ENCODE results near the gene ORAI3. TPM values are rescaled to one million over a fixed set of nuclear protein-coding genes. Genes with fewer than 3 reads are reported as not detected.

Gene ORAI3
- total and polyA plus RNA-seq, 2 of the 13 experiments (the other 11 are each of a cell fraction or from before 2014, with no cell fraction given) = 11.4 to 32.0 TPM

DNA sequence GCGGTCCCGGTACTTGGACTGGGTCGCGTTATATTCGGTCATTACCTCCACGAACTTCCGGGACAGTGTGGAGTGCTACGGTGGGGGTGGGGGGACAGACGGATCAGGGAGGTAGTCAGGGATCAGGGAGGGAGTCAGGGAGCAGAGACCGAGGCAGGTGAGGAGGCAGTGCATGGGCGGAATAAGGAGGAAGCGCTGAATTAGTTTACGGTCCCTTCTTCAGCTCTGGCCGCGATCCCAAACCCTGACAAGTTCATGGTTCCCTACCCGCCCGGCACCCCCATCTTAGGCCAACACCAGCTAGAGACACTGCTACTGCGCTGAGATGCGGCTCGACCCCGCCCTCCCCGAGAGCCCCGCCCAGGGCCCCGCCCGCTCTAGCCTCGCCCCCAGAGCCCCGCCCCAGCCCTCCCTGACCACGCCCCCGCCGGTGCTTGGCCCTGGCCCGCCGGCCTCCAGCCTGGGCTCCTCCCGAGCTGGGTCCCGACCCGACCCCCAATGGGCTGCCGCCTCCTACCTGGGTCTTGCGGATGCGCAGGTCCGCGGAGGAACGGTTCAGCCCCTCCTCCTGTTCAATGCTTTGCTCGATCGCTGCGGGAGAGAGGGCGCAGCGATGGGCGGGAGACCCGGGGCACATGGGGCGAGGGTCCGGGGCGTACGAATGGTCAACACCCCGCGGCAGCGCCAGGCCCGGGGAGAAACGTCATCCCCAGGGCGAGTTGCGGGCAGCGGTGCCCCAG, 48.3 kb downstream of the ORAI3 start (continued):
- TF ChIP-seq LRRFIP1 (CRISPR knock-in tag; conservative IDR thresholded peaks at IDR 0.05) (no peak), ZNF235 (CRISPR knock-in tag; IDR thresholded peaks at IDR 0.05; ENCODE audit: borderline replicate concordance) (peak; percentile 74), NR3C1 (CRISPR knock-in tag; IDR thresholded peaks at IDR 0.05) (no peak), ZNF737 (CRISPR knock-in tag; IDR thresholded peaks at IDR 0.05; ENCODE audit: borderline replicate concordance) (no peak), ARNT (IDR thresholded peaks at IDR 0.05) (no peak), ETS1 (CRISPR knock-in tag; IDR thresholded peaks at IDR 0.05) (0 out of 2 replicates have a peak, but pooled peaks have one; percentile 28), THYN1 (CRISPR knock-in tag; IDR thresholded peaks at IDR 0.05; ENCODE audit: borderline replicate concordance, low read depth) (no peak), GLMP (CRISPR knock-in tag; IDR thresholded peaks at IDR 0.05; ENCODE audit: borderline replicate concordance) (no peak), ZMAT3 (CRISPR knock-in tag; conservative IDR thresholded peaks at IDR 0.05) (peak; percentile 88), ZNF317 (CRISPR knock-in tag; IDR thresholded peaks at IDR 0.05) (peak; percentile 25; the same call in 1 of the 2 replicates), HNRNPLL (IDR thresholded peaks at IDR 0.05; ENCODE audit: low read depth, low read length, poor library complexity, severe bottlenecking) (peak; percentile 64)
- TF ChIP-seq, protein P1, sequence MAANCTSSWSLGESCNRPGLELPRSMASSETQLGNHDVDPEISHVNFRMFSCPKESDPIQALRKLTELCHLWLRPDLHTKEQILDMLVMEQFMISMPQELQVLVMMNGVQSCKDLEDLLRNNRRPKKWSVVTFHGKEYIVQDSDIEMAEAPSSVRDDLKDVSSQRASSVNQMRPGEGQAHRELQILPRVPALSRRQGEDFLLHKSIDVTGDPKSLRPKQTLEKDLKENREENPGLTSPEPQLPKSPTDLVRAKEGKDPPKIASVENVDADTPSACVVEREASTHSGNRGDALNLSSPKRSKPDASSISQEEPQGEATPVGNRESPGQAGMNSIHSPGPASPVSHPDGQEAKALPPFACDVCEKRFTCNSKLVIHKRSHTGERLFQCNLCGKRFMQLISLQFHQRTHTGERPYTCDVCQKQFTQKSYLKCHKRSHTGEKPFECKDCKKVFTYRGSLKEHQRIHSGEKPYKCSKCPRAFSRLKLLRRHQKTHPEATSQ (CRISPR knock-in tag; IDR thresholded peaks at IDR 0.05; ENCODE audit: borderline replicate concordance) = peak; percentile 70; the same call in 1 of the 2 replicates
- TF ChIP-seq, protein P2, sequence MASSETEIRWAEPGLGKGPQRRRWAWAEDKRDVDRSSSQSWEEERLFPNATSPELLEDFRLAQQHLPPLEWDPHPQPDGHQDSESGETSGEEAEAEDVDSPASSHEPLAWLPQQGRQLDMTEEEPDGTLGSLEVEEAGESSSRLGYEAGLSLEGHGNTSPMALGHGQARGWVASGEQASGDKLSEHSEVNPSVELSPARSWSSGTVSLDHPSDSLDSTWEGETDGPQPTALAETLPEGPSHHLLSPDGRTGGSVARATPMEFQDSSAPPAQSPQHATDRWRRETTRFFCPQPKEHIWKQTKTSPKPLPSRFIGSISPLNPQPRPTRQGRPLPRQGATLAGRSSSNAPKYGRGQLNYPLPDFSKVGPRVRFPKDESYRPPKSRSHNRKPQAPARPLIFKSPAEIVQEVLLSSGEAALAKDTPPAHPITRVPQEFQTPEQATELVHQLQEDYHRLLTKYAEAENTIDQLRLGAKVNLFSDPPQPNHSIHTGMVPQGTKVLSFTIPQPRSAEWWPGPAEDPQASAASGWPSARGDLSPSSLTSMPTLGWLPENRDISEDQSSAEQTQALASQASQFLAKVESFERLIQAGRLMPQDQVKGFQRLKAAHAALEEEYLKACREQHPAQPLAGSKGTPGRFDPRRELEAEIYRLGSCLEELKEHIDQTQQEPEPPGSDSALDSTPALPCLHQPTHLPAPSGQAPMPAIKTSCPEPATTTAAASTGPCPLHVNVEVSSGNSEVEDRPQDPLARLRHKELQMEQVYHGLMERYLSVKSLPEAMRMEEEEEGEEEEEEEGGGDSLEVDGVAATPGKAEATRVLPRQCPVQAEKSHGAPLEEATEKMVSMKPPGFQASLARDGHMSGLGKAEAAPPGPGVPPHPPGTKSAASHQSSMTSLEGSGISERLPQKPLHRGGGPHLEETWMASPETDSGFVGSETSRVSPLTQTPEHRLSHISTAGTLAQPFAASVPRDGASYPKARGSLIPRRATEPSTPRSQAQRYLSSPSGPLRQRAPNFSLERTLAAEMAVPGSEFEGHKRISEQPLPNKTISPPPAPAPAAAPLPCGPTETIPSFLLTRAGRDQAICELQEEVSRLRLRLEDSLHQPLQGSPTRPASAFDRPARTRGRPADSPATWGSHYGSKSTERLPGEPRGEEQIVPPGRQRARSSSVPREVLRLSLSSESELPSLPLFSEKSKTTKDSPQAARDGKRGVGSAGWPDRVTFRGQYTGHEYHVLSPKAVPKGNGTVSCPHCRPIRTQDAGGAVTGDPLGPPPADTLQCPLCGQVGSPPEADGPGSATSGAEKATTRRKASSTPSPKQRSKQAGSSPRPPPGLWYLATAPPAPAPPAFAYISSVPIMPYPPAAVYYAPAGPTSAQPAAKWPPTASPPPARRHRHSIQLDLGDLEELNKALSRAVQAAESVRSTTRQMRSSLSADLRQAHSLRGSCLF (CRISPR knock-in tag; IDR thresholded peaks at IDR 0.05; ENCODE audit: borderline replicate concordance) = no peak
- TF ChIP-seq, protein P3, sequence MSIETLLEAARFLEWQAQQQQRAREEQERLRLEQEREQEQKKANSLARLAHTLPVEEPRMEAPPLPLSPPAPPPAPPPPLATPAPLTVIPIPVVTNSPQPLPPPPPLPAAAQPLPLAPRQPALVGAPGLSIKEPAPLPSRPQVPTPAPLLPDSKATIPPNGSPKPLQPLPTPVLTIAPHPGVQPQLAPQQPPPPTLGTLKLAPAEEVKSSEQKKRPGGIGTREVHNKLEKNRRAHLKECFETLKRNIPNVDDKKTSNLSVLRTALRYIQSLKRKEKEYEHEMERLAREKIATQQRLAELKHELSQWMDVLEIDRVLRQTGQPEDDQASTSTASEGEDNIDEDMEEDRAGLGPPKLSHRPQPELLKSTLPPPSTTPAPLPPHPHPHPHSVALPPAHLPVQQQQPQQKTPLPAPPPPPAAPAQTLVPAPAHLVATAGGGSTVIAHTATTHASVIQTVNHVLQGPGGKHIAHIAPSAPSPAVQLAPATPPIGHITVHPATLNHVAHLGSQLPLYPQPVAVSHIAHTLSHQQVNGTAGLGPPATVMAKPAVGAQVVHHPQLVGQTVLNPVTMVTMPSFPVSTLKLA (IDR thresholded peaks at IDR 0.05) = no peak
